CD14-positive monocyte (primary cell): Measurements from ENCODE around the gene DNAJB12. TPM values are rescaled to one million over a fixed set of nuclear protein-coding genes. Genes with fewer than 3 reads are reported as not detected.

Experiments
- DNase-seq, 3 donors: peaks; one replicate each; pipeline ENCODE4 v3.0.0-alpha.2; 2011 to 2022
- H2AFZ ChIP-seq: 2 replicates; pipeline ENCODE4 v1.6.0; 2012; ENCODE audit warnings: mild to moderate bottlenecking, low read depth, low read length, inconsistent platforms; ENCODE audit not compliant: insufficient read depth, poor library complexity, severe bottlenecking
- H3K27ac ChIP-seq, 2 donors: 1 replicate in 1 of 2; 2 replicates in 1 of 2; pipeline ENCODE4 v1.5.1; 2012 to 2013; ENCODE audit warnings: low read length in 2 of 2, control low read depth in 1 of 2, inconsistent platforms in 1 of 2, low read depth in 1 of 2, mild to moderate bottlenecking in 1 of 2
- H3K27me3 ChIP-seq, 2 donors: one replicate each; pipeline versions ENCODE4 v1.6.0 to v1.6.1; 2011 to 2013; ENCODE audit warnings: low read length in 2 of 2; ENCODE audit not compliant: control insufficient read depth in 2 of 2, insufficient read depth in 2 of 2
- H3K36me3 ChIP-seq, 2 donors: replicated peaks in 1 of 2; 1 replicate in 1 of 2; 2 replicates in 1 of 2; pipeline versions ENCODE4 v1.5.1 to v1.6.1; 2012 to 2013; ENCODE audit warnings: low read length in 2 of 2, control low read depth in 1 of 2, inconsistent platforms in 1 of 2, mild to moderate bottlenecking in 1 of 2; ENCODE audit not compliant: insufficient read depth in 2 of 2, control insufficient read depth in 1 of 2
- H3K4me1 ChIP-seq, 2 donors: 1 replicate in 1 of 2; 2 replicates in 1 of 2; pipeline versions ENCODE4 v1.5.1 to v1.6.1; 2012 to 2013; ENCODE audit warnings: low read length in 2 of 2, control low read depth in 1 of 2, inconsistent platforms in 1 of 2, mild to moderate bottlenecking in 1 of 2, moderate library complexity in 1 of 2; ENCODE audit not compliant: insufficient read depth in 2 of 2, control insufficient read depth in 1 of 2
- H3K4me2 ChIP-seq: replicated peaks from 2 replicates; pipeline ENCODE3; 2012; ENCODE audit warnings: low read length, moderate library complexity, mild to moderate bottlenecking; ENCODE audit not compliant: poor library complexity, severe bottlenecking; ENCODE audit errors: extremely low read depth
- H3K4me3 ChIP-seq, 3 experiments: fragments of 200-600 bp in 1 of 3; sonication (generic) in 1 of 3; replicated peaks in 1 of 3; 1 replicate in 2 of 3; 2 replicates in 1 of 3; pipeline ENCODE4 v1.5.1; 2011 to 2013; ENCODE audit warnings: low read length in 3 of 3, mild to moderate bottlenecking in 3 of 3, control low read depth in 2 of 3, low read depth in 2 of 3, inconsistent platforms in 1 of 3, moderate library complexity in 1 of 3
- H3K79me2 ChIP-seq: 2 replicates; pipeline ENCODE4 v1.6.0; 2012; ENCODE audit warnings: mild to moderate bottlenecking, control low read depth, inconsistent platforms, low read length, moderate library complexity; ENCODE audit not compliant: insufficient read depth
- H3K9ac ChIP-seq: 2 replicates; pipeline ENCODE4 v1.6.0; 2017; ENCODE audit warnings: low read length, mild to moderate bottlenecking; ENCODE audit not compliant: insufficient read depth, poor library complexity, severe bottlenecking
- H3K9me3 ChIP-seq, 2 donors: replicated peaks in 1 of 2; 1 replicate in 1 of 2; 2 replicates in 1 of 2; pipeline versions ENCODE4 v1.5.1 to v1.6.1; 2012 to 2013; ENCODE audit warnings: low read length in 2 of 2, control low read depth in 1 of 2; ENCODE audit not compliant: control insufficient read depth in 1 of 2, insufficient read depth in 1 of 2
- H4K20me1 ChIP-seq: 2 replicates; pipeline ENCODE4 v1.6.0; 2012; ENCODE audit warnings: mild to moderate bottlenecking, low read length, control low read depth, moderate library complexity; ENCODE audit not compliant: insufficient read depth
- H3K27ac Mint-ChIP-seq, 7 donors: one replicate each; pipeline ENCODE4 v1.8.0; 2020; ENCODE audit warnings: mild to moderate bottlenecking in 7 of 7, mixed read lengths in 7 of 7, moderate library complexity in 6 of 7, inconsistent platforms in 2 of 7
- H3K27me3 Mint-ChIP-seq, 3 donors: one replicate each; pipeline ENCODE4 v1.8.0; 2021 to 2022; ENCODE audit warnings: low read depth in 3 of 3, mild to moderate bottlenecking in 3 of 3, mixed read lengths in 3 of 3, moderate library complexity in 3 of 3, inconsistent platforms in 1 of 3
- H3K36me3 Mint-ChIP-seq, 2 donors: one replicate each; pipeline ENCODE4 v1.8.0; 2020; ENCODE audit warnings: mixed read lengths in 2 of 2, inconsistent platforms in 1 of 2, mild to moderate bottlenecking in 1 of 2
- H3K4me1 Mint-ChIP-seq: one replicate; pipeline ENCODE4 v1.8.0; 2020; ENCODE audit warnings: mild to moderate bottlenecking, mixed read lengths
- H3K4me3 Mint-ChIP-seq, 2 donors: one replicate each; pipeline ENCODE4 v1.8.0; 2020; ENCODE audit warnings: mild to moderate bottlenecking in 2 of 2, mixed read lengths in 2 of 2, moderate library complexity in 1 of 2
- H3K9me3 Mint-ChIP-seq, 7 donors: one replicate each; pipeline ENCODE4 v1.8.0; 2020 to 2022; ENCODE audit warnings: mixed read lengths in 7 of 7, mild to moderate bottlenecking in 6 of 7, moderate library complexity in 6 of 7, inconsistent platforms in 2 of 7
- CTCF ChIP-seq: fragments of 200-600 bp; IDR thresholded peaks from one replicate; pipeline ENCODE4 v1.8.0; 2022; ENCODE audit warnings: antibody characterized with exemption, mild to moderate bottlenecking
- WGBS: methylation state at CpG from one replicate; pipeline ENCODE4 v1.1.5; 2013; ENCODE audit warnings: missing lambda C conversion rate; ENCODE audit not compliant: insufficient coverage; 5-methylcytosine and 5-hydroxymethylcytosine counted together
- intact Hi-C, 2 donors: fragments of 100-400 bp; cut with micrococcal nuclease; formaldehyde crosslinking; loops; one replicate each; pipeline versions ENCODE4 v1.15.0 to v1.15.1; 2023
- polyA plus RNA-seq, 3 donors: library from polyadenylated mRNA; depleted of rRNA in 1 of 3; unstranded in 2 of 3; stranded (reverse) in 1 of 3; fragments of 300-500 nt in 2 of 3; fragments of >200 nt in 1 of 3; fragmentation: Illumina TruSeq in 2 of 3; gene quantifications; 1 replicate in 2 of 3; 2 replicates in 1 of 3; pipeline ENCODE4 v1.2.3, GENCODE V29; 2012 to 2021

Gene DNAJB12
- polyA plus RNA-seq, 3 donors, result 26.5 to 42.5 (median 37.9) TPM

- Histone ChIP-seq H3K4me3 (no peak overlapping the region), H3K9me3 (no peaks in the 10 kb centered on the region), H3K9ac (no peak overlapping the region), H3K27ac (no peak overlapping the region), H4K20me1 (peaks cover 3% of the 10 kb centered on the region), H3K27me3 (no peaks in the 10 kb centered on the region), H3K4me1 (peaks cover 29% of the 10 kb centered on the region in 2 donors), H2AFZ (no peak overlapping the region), H3K36me3 (peaks cover 6 to 31% of the 10 kb centered on the region in 2 donors), H3K79me2 (peaks cover 4% of the 10 kb centered on the region), H3K4me2 (no peak overlapping the region)
- TF ChIP-seq CTCF, result no peak
- Mint-ChIP-seq H3K4me3 (no peak overlapping the region), H3K27me3 (no peaks in the 10 kb centered on the region), H3K4me1 (peaks cover 37% of the 10 kb centered on the region), H3K9me3 (no peaks in the 10 kb centered on the region), H3K36me3 (peaks cover 24 to 33% of the 10 kb centered on the region in 2 donors), H3K27ac (no peak overlapping the region)
- intact Hi-C loops, result loop anchor here in 1 of 2 donors (10.0 kb wide), 1 partner anchor 167 kb away; no protein-coding TSS in a partner anchor
- DNase-seq, result no peak
- 100% methylated on average over 1 of the region's 5 CpGs for WGBS
These were observed 33.3 kb upstream of the DNAJB12 start for GRCh38 chr10:72388062-72388461.

- Histone ChIP-seq H3K36me3 (peaks cover 6 to 30% of the 10 kb centered on the region in 2 donors), H3K27me3 (no peaks in the 10 kb centered on the region), H4K20me1 (peaks cover 3% of the 10 kb centered on the region), H3K4me1 (peaks cover 26 to 29% of the 10 kb centered on the region in 2 donors), H3K4me2 (no peak overlapping the region), H3K4me3 (no peak overlapping the region), H3K79me2 (peaks cover 4% of the 10 kb centered on the region), H3K9ac (no peak overlapping the region), H2AFZ (no peak overlapping the region), H3K27ac (peak overlapping the region; percentile 34 to 59), H3K9me3 (no peaks in the 10 kb centered on the region)
- Mint-ChIP-seq H3K4me1 (peaks cover 32% of the 10 kb centered on the region), H3K36me3 (peaks cover 22 to 35% of the 10 kb centered on the region in 2 donors), H3K9me3 (no peaks in the 10 kb centered on the region), H3K27me3 (no peaks in the 10 kb centered on the region), H3K4me3 (no peak overlapping the region), H3K27ac (peak overlapping the region in 6 of 7 donors; percentile 48 to 83 (median 73))
- intact Hi-C loops, result loop anchor here in 1 of 2 donors (10.0 kb wide), 1 partner anchor 168 kb away; no protein-coding TSS in a partner anchor
- peak; percentile 19 to 52 (median 23) for DNase-seq
- no peak for TF ChIP-seq CTCF
- WGBS, result no CpG with 5 or more reads among the region's 3 CpGs
These were observed 32.3 kb upstream of the DNAJB12 start for GRCh38 chr10:72386916-72387586.
